HFFc6 (cell line): ENCODE measurements around the gene ATP6V1A. TPM values are rescaled to one million over a fixed set of nuclear protein-coding genes. Genes with fewer than 3 reads are reported as not detected.

ENCODE experiments used
- DNase-seq: peaks from one replicate; pipeline ENCODE4 v3.0.0-alpha.2; 2018
- H3K27ac Mint-ChIP-seq: 2 replicates; pipeline ENCODE4 v1.8.0; 2020; ENCODE audit warnings: mild to moderate bottlenecking, mixed read lengths
- H3K27me3 Mint-ChIP-seq: 2 replicates; pipeline ENCODE4 v1.8.0; 2021; ENCODE audit warnings: mild to moderate bottlenecking, moderate library complexity, mixed read lengths; ENCODE audit not compliant: insufficient read depth
- H3K36me3 Mint-ChIP-seq: 2 replicates; pipeline ENCODE4 v1.8.0; 2021; ENCODE audit warnings: low read depth, mixed read lengths
- H3K4me1 Mint-ChIP-seq: 2 replicates; pipeline ENCODE4 v1.8.0; 2020; ENCODE audit warnings: low read depth, mixed read lengths
- H3K4me3 Mint-ChIP-seq: 2 replicates; pipeline ENCODE4 v1.8.0; 2020; ENCODE audit warnings: mild to moderate bottlenecking, moderate library complexity, mixed read lengths
- H3K9me3 Mint-ChIP-seq: 2 replicates; pipeline ENCODE4 v1.8.0; 2020; ENCODE audit warnings: mild to moderate bottlenecking, mixed read lengths
- CTCF ChIP-seq: fragments of 200-600 bp; sonication (generic); IDR thresholded peaks from 2 replicates; pipeline ENCODE4 v1.5.0; 2021; ENCODE audit warnings: antibody characterized with exemption, mild to moderate bottlenecking
- total RNA-seq, 6 experiments: library from RNA; stranded (reverse); fragmentation: NEBNext Ultra II Directional; extraction: Animal tissue kit (Norgen Biotek cat#: 25700); gene quantifications; 2 replicates in 1 of 6; 3 replicates in 5 of 6; pipeline ENCODE4 v1.2.3, GENCODE V29; 2021

ATP6V1A gene
- total RNA-seq, 6 experiments from 2014 or later: 99.4 to 110 (median 101) TPM

GRCh38 chr3:113712129-113712528 is 34.7 kb upstream of the ATP6V1A start:
- H3K9me3 Mint-ChIP-seq: no peaks in the 10 kb centered on the region
- no peak overlapping the region for H3K27ac Mint-ChIP-seq
- no peaks in the 10 kb centered on the region for H3K27me3 Mint-ChIP-seq
- no peak for TF ChIP-seq CTCF
- peaks cover 12% of the 10 kb centered on the region; the same call in 1 of the 2 replicates for H3K36me3 Mint-ChIP-seq
- H3K4me1 Mint-ChIP-seq: peaks cover 16% of the 10 kb centered on the region
- DNase-seq: no peak
- H3K4me3 Mint-ChIP-seq: no peak overlapping the region

GRCh38 chr3:113714702-113715101 is 32.1 kb upstream of the ATP6V1A start:
- DNase-seq: no peak
- TF ChIP-seq CTCF: no peak
- Mint-ChIP-seq H3K4me1 (peaks cover 22% of the 10 kb centered on the region), H3K4me3 (no peak overlapping the region), H3K36me3 (peaks cover 25% of the 10 kb centered on the region; the same call in 1 of the 2 replicates), H3K27me3 (no peaks in the 10 kb centered on the region), H3K9me3 (no peaks in the 10 kb centered on the region), H3K27ac (no peak overlapping the region)

- no peak for DNase-seq
- no peaks in the 10 kb centered on the region for H3K27me3 Mint-ChIP-seq
- no peak for TF ChIP-seq CTCF
- no peak overlapping the region for H3K27ac Mint-ChIP-seq
- no peaks in the 10 kb centered on the region for H3K9me3 Mint-ChIP-seq
- peaks cover 22% of the 10 kb centered on the region for H3K4me1 Mint-ChIP-seq
- H3K4me3 Mint-ChIP-seq: no peak overlapping the region
- H3K36me3 Mint-ChIP-seq: peaks cover 43% of the 10 kb centered on the region
These were observed 29.5 kb upstream of the ATP6V1A start for GRCh38 chr3:113717308-113717707.

DNA sequence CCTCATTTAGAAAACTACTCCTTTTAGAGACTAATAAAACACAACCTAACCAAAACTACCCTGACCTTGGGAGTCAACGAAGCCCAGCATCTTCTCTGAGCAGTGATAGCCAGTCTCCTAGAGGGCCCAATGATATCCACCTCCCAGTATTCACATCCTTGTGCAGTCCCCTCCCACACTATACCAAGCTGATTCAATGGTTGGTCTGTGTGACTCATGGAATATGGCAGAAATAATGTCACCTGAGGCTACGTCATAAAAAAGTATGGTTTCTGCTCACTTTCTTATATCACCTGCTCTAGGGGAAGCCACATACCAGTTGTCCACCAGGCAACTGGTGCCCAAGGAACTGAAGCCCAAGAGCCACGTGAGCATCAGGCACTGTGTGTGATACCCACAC is 29.0 kb upstream of the ATP6V1A start:
- Mint-ChIP-seq H3K9me3 (no peaks in the 10 kb centered on the region), H3K27ac (no peak overlapping the region), H3K27me3 (no peaks in the 10 kb centered on the region), H3K4me1 (peaks cover 22% of the 10 kb centered on the region), H3K36me3 (peaks cover 48% of the 10 kb centered on the region), H3K4me3 (no peak overlapping the region)
- no peak for TF ChIP-seq CTCF
- no peak for DNase-seq

DNA sequence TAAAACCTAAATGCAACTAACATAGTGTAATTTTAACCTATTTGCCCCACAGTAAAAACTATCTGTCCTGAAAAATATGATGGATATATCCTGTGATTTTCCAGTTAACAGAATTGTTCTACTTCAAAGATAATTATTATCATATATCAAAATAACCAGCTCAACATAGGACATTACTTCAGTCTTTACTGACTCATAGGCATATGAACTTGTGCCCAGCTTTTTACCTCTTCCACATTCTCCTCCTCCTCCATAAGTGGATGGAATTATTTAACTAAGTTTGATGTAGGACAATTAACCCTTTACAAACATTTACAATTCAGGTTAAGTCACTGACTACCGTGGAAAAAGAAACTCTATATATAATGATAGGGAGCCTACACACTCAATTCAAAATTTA is 27.5 kb upstream of the ATP6V1A start:
- no peak overlapping the region for H3K4me3 Mint-ChIP-seq
- no peak for TF ChIP-seq CTCF
- H3K27me3 Mint-ChIP-seq: no peaks in the 10 kb centered on the region
- no peaks in the 10 kb centered on the region for H3K9me3 Mint-ChIP-seq
- peaks cover 54% of the 10 kb centered on the region for H3K36me3 Mint-ChIP-seq
- peaks cover 33% of the 10 kb centered on the region for H3K4me1 Mint-ChIP-seq
- no peak overlapping the region for H3K27ac Mint-ChIP-seq
- DNase-seq: no peak

- TF ChIP-seq CTCF: no peak
- H3K27me3 Mint-ChIP-seq: no peaks in the 10 kb centered on the region
- H3K4me1 Mint-ChIP-seq: peaks cover 32% of the 10 kb centered on the region
- no peak overlapping the region for H3K4me3 Mint-ChIP-seq
- H3K27ac Mint-ChIP-seq: no peak overlapping the region
- peaks cover 57% of the 10 kb centered on the region for H3K36me3 Mint-ChIP-seq
- H3K9me3 Mint-ChIP-seq: no peaks in the 10 kb centered on the region
- DNase-seq: no peak
These were observed 27.1 kb upstream of the ATP6V1A start for GRCh38 chr3:113719758-113720157.
